Spinal cord (tissue), 10 donors: Measurements from ENCODE around the gene LMLN. TPM values are rescaled to one million over a fixed set of nuclear protein-coding genes. Genes with fewer than 3 reads are reported as not detected.

Experiments
- DNase-seq, 6 donors: peaks; one replicate each; pipeline versions ENCODE4 v3.0.0 to v3.0.0-alpha.2; 2013 to 2015; ENCODE audit warnings: low spot score in 6 of 6, low read depth in 4 of 6
- H3K27ac ChIP-seq: one replicate; pipeline ENCODE4 v1.5.1; 2013; ENCODE audit warnings: low read depth, low read length, control low read depth
- H3K27me3 ChIP-seq: one replicate; pipeline ENCODE4 v1.6.1; 2013; ENCODE audit warnings: low read length; ENCODE audit not compliant: control insufficient read depth, insufficient read depth
- H3K36me3 ChIP-seq: one replicate; pipeline ENCODE4 v1.6.1; 2013; ENCODE audit warnings: low read length; ENCODE audit not compliant: control insufficient read depth, insufficient read depth
- H3K4me1 ChIP-seq: one replicate; pipeline ENCODE4 v1.6.1; 2013; ENCODE audit warnings: low read length; ENCODE audit not compliant: control insufficient read depth, insufficient read depth
- H3K4me3 ChIP-seq: one replicate; pipeline ENCODE4 v1.5.1; 2013; ENCODE audit warnings: low read depth, low read length, control low read depth
- H3K9me3 ChIP-seq: one replicate; pipeline ENCODE4 v1.6.1; 2013; ENCODE audit warnings: low read length; ENCODE audit not compliant: control insufficient read depth, insufficient read depth
- WGBS: methylation state at CpG from one replicate; pipeline ENCODE4 v1.1.5; 2013; ENCODE audit warnings: missing lambda C conversion rate; ENCODE audit not compliant: insufficient coverage; 5-methylcytosine and 5-hydroxymethylcytosine counted together
- polyA plus RNA-seq, 2 donors: library from polyadenylated mRNA; unstranded; fragments of 120-200 nt; gene quantifications; one replicate each; pipeline ENCODE4 v1.2.1, GENCODE V29; 2013; ENCODE audit not compliant: insufficient read length in 2 of 2
- total RNA-seq, 2 donors: library from RNA; depleted of rRNA in 1 of 2; stranded (reverse); fragments of 120-200 nt in 1 of 2; fragments of >200 nt in 1 of 2; gene quantifications; one replicate each; pipeline versions ENCODE4 v1.2.3 to v1.2.4, GENCODE V29; 2013 to 2014
- donor health status: healthy.

LMLN gene
- total and polyA plus RNA-seq, 4 donors, result 8.5 to 16.3 (median 9.8) TPM

DNA sequence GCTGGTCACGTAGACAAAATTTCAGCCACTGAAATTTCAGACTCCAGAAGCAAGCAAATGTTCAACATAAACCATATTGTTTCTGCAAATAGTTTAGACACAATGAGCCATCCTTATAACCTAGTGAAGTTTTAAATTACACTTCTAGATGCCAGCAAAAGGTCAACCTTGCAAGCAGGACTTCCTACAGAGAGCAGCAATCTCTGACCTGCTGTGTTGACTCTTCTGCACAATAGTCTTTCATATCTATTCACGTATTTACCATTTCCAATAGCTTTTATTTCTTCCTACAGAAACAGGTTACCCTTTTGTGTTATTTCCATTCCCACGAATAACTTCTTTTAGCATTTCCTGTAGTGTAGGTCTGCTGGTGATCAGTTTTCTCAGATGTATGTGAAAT, 10.6 kb downstream of the LMLN start:
- peaks cover 8% of the 10 kb centered on the region for H3K9me3 ChIP-seq
- no peaks in the 10 kb centered on the region for H3K27me3 ChIP-seq
- no peak for DNase-seq
- H3K4me1 ChIP-seq, result no peaks in the 10 kb centered on the region
- no CpG with 5 or more reads among the region's 3 CpGs for WGBS
- no peak overlapping the region for H3K4me3 ChIP-seq
- no peak overlapping the region for H3K27ac ChIP-seq
- peaks cover 2% of the 10 kb centered on the region for H3K36me3 ChIP-seq

DNA sequence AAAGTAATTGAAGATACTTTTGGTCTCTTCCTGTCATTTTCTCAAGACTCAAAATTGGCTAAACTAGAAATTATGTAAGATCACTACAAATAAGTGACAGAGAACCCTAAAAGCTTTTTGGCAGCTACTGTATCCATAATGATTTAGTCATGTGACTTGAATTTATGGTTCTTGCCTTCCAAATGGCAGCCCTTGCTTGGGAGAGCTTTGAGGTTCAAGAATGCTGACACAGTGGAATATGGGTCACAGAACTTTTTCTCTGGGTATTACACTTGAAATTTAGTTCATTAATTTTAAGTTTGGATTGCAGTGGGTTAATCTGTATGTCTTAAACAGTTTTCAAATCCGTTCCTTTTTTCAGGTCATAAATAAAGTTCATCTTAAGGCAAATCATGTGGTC, 14.0 kb downstream of the LMLN start:
- no CpG with 5 or more reads among the region's 1 CpG for WGBS
- H3K27me3 ChIP-seq, result no peaks in the 10 kb centered on the region
- H3K9me3 ChIP-seq, result peaks cover 8% of the 10 kb centered on the region
- no peaks in the 10 kb centered on the region for H3K4me1 ChIP-seq
- no peak overlapping the region for H3K4me3 ChIP-seq
- H3K27ac ChIP-seq, result no peak overlapping the region
- DNase-seq, result no peak
- H3K36me3 ChIP-seq, result peaks cover 6% of the 10 kb centered on the region

DNA sequence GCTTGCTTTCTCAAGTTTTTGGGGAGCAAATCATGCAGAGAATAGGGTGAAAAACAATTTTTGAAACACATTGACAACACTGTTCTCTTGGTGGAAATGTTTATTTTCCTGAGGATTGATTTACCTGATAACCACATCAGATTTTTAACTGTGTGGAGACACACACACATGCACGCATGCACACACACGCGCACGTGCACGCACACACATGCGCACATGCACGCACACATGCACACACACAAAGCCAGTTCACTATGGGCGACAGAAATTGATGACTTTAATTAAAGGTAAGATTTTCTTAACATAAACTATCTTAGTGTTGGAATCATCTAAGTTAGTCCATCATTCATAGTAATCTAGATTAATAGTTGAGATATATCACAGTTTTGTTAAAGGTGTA, 15.3 kb downstream of the LMLN start:
- Histone ChIP-seq H3K4me3 (no peak overlapping the region), H3K36me3 (peaks cover 6% of the 10 kb centered on the region), H3K27ac (no peak overlapping the region), H3K9me3 (peaks cover 8% of the 10 kb centered on the region), H3K4me1 (no peaks in the 10 kb centered on the region), H3K27me3 (no peaks in the 10 kb centered on the region)
- WGBS, result no CpG with 5 or more reads among the region's 8 CpGs
- DNase-seq, result no peak

- Histone ChIP-seq H3K9me3 (no peaks in the 10 kb centered on the region), H3K4me1 (no peaks in the 10 kb centered on the region), H3K27ac (no peak overlapping the region), H3K4me3 (no peak overlapping the region), H3K27me3 (no peaks in the 10 kb centered on the region), H3K36me3 (peaks cover 11% of the 10 kb centered on the region)
- WGBS, result 100% methylated on average over 1 of the region's 1 CpG
- DNase-seq, result no peak
These were observed 23.1 kb downstream of the LMLN start for GRCh38 chr3:197983076-197983475.

- no peak overlapping the region for H3K27ac ChIP-seq
- DNase-seq, result no peak
- 94% methylated on average over 2 of the region's 4 CpGs for WGBS
These were observed 29.6 kb downstream of the LMLN start for GRCh38 chr3:197989651-197990050.

GRCh38 chr3:197994736-197995135, 34.7 kb downstream of the LMLN start:
- no CpG with 5 or more reads among the region's 1 CpG for WGBS

More at GRCh38 chr3:197989651-197990050, 29.6 kb downstream of the LMLN start:
- Histone ChIP-seq H3K4me1 (no peaks in the 10 kb centered on the region), H3K4me3 (no peak overlapping the region), H3K27me3 (no peaks in the 10 kb centered on the region), H3K9me3 (no peaks in the 10 kb centered on the region), H3K36me3 (peaks cover 14% of the 10 kb centered on the region)

DNA sequence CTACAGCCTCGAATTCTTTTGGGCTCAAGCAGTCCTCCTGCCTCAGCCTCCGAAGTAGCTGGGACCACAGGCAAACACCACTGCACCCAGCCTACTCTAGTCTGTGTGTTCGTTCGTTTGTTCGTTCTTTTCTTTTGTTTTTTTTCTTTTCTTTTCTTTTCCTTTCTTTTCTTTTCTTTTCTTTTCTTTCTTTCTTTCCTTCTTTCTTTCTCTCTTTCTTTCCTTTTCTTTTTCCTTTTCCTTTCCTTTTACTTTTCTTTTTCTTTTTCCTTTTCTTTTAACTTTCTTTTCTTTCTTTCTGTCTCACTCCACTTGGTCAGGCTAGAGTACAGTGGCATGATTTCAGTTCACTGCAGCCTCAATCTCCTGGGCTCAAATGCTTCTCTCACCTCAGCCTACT, 36.8 kb downstream of the LMLN start:
- Histone ChIP-seq H3K27me3 (no peaks in the 10 kb centered on the region), H3K4me3 (no peak overlapping the region), H3K36me3 (peaks cover 13% of the 10 kb centered on the region), H3K9me3 (no peaks in the 10 kb centered on the region), H3K4me1 (no peaks in the 10 kb centered on the region), H3K27ac (no peak overlapping the region)
- 97% methylated on average over 5 of the region's 5 CpGs for WGBS
- DNase-seq, result no peak

More at GRCh38 chr3:197994736-197995135, 34.7 kb downstream of the LMLN start:
- Histone ChIP-seq H3K9me3 (no peaks in the 10 kb centered on the region), H3K4me3 (no peak overlapping the region), H3K4me1 (no peaks in the 10 kb centered on the region), H3K36me3 (peaks cover 19% of the 10 kb centered on the region), H3K27me3 (no peaks in the 10 kb centered on the region), H3K27ac (no peak overlapping the region)
- no peak for DNase-seq

DNA sequence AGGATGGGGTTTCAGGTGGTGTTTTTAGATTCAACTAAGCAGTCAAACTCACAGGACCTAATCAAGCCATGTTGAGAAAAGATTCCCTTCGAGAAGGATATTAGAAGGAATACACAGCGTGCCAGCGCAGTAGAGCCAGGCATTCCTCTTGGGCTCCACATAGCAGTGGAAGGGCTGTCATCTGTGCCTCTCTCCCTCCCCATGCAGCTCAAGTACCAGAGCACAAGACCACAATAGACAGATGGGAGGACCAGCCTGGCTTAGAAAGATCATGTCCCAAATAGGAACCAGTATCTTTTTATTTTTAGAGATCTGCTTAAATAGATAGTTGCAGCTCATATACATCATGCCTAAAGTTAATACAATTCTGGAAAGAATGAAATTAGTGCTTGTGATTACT, 37.9 kb downstream of the LMLN start:
- H3K4me3 ChIP-seq, result no peak overlapping the region
- no peaks in the 10 kb centered on the region for H3K27me3 ChIP-seq
- DNase-seq, result no peak
- H3K9me3 ChIP-seq, result no peaks in the 10 kb centered on the region
- peaks cover 8% of the 10 kb centered on the region for H3K36me3 ChIP-seq
- no peaks in the 10 kb centered on the region for H3K4me1 ChIP-seq
- 93% methylated on average over 3 of the region's 3 CpGs for WGBS
- no peak overlapping the region for H3K27ac ChIP-seq

DNA sequence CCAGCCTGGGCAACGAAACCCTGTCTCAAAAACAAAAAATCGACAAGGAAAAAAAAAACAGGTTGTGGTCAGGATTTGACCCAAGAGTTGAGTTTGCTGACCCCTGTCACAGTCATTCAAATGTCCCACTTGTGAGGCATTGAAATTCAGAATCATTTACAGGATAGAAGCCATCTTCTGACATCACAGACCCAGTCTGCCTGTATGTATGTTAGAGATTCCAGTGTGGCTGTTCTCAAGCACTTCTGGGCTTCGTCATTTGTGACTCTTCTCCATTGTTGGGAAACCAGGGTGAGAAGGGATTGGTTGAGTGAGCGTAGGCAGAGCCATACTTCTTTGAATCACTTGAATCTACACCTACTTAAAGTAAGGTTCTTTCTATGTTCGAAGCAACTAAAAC, 57.1 kb downstream of the LMLN start:
- Histone ChIP-seq H3K27ac (no peak overlapping the region), H3K9me3 (no peaks in the 10 kb centered on the region), H3K4me1 (no peaks in the 10 kb centered on the region), H3K4me3 (no peak overlapping the region), H3K27me3 (no peaks in the 10 kb centered on the region), H3K36me3 (no peaks in the 10 kb centered on the region)
- no peak for DNase-seq
- WGBS, result 90% methylated on average over 2 of the region's 5 CpGs

DNA sequence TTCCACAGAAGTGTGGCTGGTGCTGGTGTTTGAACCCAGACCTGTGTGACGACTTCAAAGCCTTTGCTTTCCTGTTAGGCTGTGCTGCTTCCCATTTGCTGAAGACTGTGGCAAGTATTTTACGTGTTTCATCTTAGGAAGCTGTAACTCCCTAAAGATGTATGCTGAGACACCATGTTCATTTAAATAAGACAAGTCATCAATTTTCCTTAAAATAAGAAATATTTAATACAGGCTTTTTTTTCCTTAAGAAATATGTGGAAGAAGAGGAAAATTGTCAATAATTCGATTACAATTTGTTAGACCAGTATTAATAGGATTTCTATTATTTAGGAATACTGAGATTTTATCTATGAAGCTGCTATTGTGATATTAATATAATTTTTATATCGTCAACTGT, 58.4 kb downstream of the LMLN start:
- Histone ChIP-seq H3K4me1 (no peaks in the 10 kb centered on the region), H3K27me3 (no peaks in the 10 kb centered on the region), H3K27ac (no peak overlapping the region), H3K9me3 (no peaks in the 10 kb centered on the region), H3K36me3 (peaks cover 9% of the 10 kb centered on the region), H3K4me3 (no peak overlapping the region)
- 100% methylated on average over 1 of the region's 4 CpGs for WGBS
- DNase-seq, result no peak
